Vagina (tissue), 2 donors: Measurements from ENCODE around the gene ELMOD2.

Source experiments
- CTCF ChIP-seq, 3 experiments: fragments of 450-650 bp in 2 of 3; fragments of 200-600 bp in 1 of 3; sonication (generic) in 1 of 3; IDR thresholded peaks; one replicate each; pipeline ENCODE4 v1.5.1; 2017 to 2019; ENCODE audit warnings: antibody characterized with exemption in 3 of 3, mild to moderate bottlenecking in 2 of 3, moderate library complexity in 2 of 3
- POLR2AphosphoS5 ChIP-seq, 2 donors: sonication (generic); formaldehyde crosslinking; IDR thresholded peaks; one replicate each; pipeline ENCODE4 v1.9.0; 2017; ENCODE audit warnings: antibody characterized with exemption in 2 of 2, mild to moderate bottlenecking in 2 of 2, low read depth in 1 of 2; ENCODE audit not compliant: insufficient read depth in 1 of 2

GRCh38 chr4:140569307-140569638, 45.3 kb downstream of the ELMOD2 start:
- no peak for TF ChIP-seq CTCF (IDR thresholded peaks at IDR 0.05)
- TF ChIP-seq POLR2AphosphoS5 (IDR thresholded peaks at IDR 0.05; ENCODE audit: insufficient read depth in 1 of 2, low read depth in 1 of 2): no peak
